NCI-H1092 (cell line): ENCODE data around the gene ZNF341.
"Not testable (repeated sequence)": the region's sequence is repeated elsewhere in the genome, so short reads cannot be mapped to it uniquely, and the experiment has no call there.

ENCODE experiments used
- DNase-seq: peaks from one replicate; lab custom pipeline; 2025; lab: John Stamatoyannopoulos, UW

Gene ZNF341

DNA sequence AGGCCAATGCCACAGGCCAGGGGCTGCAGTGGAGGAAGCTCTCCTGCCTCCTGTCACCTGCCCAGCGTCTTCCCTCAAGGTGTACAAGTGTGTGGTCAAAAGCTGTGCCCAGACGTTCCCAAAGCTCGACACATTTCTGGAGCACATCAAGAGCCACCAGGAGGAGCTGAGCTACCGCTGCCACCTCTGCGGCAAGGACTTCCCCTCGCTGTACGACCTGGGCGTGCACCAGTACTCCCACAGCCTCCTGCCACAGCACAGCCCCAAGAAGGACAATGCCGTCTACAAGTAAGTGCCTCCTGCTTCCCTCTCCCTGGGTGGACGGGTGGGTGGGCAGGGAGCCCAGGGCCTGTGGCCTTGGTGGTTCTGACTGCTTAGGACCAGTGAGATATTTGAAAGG lies 38.2 kb downstream of the ZNF341 start:
- no peak for DNase-seq

DNA sequence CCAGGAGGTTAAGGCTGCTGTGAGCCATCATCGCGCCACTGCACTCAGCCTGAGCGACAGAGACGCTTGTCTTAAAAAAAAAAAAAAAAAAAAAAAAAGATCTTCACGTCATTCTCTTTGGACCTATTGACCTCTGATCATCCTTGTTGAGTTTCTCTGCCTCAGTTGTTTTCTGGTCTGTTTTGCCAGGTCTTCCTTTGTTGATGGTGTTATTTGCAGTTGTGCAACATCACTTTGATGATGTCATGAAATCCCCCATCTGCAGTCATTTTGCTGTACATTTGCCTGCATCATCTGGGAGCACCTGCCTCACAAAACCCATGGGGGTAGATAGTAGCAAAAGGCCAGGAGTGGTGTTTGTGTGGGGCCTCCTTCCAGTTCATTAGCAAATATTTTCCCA lies 40.1 kb downstream of the ZNF341 start:
- DNase-seq: no peak

DNA sequence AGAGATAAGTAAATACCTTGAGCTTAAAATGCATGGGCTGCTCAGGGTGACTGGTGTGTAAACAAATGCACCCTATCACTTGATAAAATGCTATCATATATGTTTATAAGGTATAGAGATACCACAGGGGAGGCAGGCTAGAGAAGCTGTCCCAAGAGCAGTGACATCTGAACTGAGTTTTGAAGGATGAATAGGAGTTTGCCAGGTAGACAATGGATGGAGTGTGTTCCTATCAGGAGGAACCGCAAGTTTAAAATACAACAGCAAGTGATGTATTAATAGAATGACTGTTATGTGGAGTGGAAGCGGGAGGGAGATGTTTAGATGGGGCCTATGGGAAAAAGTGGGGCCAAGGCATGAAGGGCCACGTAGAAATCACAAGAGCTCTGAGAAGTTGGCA lies 40.6 kb downstream of the ZNF341 start:
- no peak for DNase-seq

DNA sequence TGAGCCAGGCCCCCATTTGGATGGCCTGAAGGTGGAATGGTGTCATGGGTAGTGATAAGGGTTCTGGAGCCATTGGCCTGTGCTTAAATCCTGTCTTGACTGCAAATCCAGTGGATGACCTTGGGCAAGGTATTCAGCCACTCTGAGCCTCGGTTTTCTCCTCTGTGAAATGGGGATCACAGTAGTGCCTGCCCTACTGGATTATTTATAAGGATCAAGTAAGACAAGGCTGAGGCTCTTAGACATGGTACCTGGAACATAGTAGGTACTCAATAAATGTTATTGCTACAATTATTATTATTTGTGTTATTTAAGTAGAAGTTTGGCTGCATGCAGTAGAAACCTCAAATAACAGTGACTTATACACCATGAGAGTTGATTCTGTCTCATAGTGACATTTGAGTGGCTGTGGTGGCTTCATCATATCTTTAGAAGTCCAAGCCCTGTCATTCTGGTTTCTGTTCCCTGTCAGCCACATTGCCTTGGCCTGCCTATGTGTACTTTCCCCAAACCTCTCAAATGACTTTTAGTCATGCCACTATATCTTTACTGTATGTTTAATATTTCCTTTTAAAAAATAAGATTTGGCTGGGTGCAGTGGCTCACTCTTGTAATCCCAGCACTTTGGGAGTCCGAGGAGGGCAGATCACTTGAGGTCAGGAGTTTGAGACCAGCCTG lies 41.8 kb downstream of the ZNF341 start:
- no peak for DNase-seq

DNA sequence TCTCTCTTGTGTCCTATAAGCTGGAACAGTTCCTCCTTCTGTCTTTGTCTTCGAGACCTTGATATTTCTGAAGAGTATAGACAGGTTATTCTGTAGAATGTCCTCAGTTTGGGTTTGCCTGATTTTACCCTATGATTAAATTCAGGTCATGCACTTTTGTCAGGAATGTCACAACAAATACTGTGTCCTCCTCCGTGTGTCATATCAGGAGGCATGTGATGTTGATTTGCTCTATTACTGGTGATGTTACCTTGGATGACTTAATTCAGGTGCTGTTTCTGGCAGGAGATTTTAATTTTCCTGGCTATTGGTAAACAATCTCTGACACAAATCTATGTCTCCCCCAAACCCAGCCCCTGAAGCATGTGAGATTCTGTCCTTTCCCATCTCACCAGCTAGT lies 46.0 kb downstream of the ZNF341 start:
- no peak for DNase-seq

DNA sequence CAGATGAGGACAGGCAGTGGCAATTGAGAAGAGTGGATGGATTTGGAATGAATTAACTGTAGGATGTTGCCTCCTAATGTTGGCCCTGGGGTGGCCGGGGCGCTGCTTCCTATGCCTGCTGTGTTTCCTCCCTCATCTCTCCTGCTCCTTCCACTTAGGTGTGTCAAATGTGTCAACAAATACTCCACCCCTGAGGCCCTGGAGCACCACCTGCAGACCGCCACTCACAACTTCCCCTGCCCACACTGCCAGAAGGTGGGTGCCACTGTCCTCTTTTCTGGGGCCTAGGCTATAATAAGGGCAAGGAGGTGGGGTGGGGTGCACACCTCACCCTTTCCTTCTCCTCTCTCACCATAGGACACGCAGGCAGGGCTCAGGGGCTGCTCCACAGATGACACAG lies 49.3 kb downstream of the ZNF341 start:
- no peak for DNase-seq

DNA sequence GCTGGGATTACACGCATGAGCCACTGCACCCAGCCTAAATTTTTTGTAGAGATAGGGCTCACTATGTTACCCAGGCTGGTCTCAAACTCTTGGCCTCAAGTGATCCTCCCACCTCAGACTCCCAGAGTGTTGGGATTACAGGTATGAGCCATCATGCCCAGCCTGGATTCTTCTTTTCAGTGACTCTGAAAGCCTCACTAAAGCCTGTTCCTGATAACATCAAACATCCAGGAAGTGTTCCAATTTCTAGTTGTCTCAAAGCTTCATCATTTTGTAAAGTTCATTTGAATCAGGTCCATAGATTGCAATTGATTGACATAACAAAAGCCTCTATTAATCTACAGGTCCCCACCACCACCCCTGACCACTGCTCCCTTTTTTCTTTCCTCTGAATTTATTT lies 50.1 kb downstream of the ZNF341 start:
- DNase-seq: no peak

DNA sequence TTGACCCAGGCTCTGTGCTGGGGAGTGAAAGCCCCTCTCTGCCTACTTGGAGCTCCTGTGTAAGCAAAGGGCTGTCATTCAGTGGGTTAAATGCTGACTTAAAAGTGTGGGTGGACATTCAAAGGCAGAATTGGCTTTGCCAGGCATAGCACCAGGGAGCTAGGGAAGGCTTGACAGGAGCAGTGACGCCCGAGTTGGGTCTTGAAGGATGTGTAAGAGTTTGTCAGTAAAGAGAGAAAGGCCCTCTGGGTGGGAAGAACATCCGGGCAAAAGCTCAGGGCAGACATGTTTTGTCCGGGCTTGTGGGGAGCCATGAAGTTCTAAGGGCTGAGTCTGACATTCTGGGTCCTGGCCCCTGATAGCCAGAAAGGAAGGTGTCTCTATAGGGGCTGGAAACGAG lies 51.5 kb downstream of the ZNF341 start:
- DNase-seq: no peak

DNA sequence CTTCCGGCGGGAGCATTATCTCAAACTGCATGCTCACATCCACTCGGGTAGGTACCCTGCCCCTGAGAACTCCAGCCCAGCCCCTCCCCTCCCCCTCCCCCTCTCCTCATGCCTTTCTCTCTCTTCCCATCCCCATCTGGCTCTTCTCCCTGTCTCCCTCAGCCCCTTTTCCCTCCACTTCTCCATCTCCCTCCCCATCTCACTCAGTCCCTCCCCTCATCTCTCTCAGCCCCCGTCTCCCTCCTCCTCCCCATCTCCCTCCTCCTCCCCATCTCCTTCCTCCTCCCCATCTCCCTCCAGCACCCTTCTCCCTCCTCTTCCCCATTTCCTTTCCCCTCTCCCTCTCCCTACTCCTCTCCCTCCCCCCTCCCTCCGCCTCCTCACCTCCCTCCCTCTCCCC lies 52.0 kb downstream of the ZNF341 start:
- DNase-seq: no peak

DNA sequence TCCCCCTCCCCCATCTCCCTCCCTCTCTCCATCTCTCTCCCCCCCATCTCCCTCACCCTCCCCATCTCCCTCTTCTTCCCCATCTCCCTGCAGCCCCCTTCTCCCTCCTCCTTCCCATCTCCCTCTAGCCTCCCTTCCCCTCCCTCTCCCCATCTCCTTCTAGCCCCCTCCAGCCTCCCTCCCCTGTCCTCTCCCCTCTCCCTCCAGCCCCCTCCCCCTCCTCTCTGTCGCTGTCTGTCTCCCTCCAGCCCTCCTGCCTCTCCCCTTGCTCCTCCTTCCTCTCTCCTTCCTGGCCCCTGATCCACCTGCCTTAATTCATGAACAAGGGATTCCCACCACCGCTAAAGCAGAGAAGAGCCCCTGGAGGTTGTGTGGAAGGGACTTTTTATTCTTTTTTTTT lies 52.4 kb downstream of the ZNF341 start:
- no peak for DNase-seq

DNA sequence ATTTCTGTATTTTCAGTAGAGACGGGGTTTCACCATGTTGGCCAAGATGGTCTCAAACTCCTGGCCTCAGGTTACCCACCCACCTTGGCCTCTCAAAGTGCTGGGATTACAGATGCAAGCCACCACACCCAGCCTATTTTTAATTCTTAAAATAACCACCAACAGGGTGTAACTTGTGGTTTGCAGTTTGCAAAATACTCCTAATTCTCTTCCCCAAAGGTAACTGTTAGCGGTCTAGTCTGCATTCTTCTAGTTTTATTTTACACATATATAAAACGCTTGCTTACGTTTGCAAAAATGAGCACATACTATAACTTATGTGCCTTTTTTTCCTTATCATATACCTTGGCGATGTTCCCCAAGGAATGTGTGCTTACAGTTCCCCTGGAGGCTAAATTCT lies 53.7 kb downstream of the ZNF341 start:
- DNase-seq: no peak

DNA sequence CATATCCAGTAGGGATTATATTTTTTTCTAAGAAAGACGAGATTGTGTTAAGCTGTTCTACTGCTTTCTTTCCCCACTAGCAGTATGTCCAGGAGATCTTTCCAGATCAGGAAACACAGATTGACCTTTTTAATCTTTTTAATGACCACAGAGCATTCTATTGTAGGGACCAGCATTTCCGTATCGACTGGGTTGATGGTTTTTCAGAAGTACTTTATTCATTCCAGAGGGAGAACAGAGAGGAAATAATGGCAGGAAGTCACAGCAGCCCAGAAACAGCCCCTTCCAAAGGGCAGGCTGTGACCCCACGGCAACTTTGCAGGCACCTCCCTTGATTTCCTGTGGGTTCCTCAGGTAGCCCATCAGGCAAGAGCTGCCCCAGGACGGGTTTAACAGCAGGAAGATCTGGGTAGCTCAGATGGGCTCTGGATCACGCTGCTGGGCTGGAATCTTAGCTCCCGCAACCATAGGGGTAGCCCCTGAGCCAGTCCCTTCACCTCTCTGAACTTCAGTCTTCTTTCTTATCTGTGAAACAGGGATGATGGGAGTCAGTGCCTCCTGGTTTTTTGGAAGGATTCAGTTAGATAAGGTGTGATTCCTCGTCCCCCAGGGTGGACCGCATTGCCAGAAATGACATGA lies 55.6 kb downstream of the ZNF341 start:
- DNase-seq: no peak

DNA sequence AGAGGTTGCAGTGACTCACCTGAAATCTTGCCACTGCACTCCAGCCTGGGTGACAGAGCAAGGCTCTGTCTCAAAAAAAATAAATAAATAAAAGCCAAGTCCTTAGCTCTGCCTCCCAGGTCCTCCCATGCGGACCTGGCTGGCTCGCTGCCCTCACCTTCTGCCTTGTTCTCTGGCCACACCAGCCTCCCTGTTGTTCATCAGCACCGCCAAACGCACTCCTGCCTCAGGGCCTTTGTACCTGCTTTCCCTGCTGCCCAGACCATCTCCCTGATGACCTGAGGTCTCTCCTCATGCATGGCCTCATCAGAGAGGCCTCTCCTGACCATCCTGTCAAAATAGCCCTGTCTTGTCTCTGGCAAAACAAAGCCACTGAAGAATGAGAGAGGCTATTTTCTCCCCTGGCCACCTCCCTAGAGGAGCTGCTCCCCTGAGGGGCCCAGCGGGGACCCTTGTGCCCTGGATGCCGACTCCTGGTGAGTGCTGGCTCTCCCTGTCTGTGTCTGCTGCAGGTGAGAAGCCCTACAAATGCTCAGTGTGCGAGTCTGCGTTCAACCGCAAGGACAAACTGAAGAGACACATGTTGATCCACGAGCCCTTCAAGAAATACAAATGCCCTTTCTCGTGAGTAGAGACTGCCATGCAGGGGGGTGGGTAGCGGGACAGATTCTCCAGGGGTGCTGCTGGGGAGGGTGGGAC lies 56.7 kb downstream of the ZNF341 start:
- DNase-seq: no peak

DNA sequence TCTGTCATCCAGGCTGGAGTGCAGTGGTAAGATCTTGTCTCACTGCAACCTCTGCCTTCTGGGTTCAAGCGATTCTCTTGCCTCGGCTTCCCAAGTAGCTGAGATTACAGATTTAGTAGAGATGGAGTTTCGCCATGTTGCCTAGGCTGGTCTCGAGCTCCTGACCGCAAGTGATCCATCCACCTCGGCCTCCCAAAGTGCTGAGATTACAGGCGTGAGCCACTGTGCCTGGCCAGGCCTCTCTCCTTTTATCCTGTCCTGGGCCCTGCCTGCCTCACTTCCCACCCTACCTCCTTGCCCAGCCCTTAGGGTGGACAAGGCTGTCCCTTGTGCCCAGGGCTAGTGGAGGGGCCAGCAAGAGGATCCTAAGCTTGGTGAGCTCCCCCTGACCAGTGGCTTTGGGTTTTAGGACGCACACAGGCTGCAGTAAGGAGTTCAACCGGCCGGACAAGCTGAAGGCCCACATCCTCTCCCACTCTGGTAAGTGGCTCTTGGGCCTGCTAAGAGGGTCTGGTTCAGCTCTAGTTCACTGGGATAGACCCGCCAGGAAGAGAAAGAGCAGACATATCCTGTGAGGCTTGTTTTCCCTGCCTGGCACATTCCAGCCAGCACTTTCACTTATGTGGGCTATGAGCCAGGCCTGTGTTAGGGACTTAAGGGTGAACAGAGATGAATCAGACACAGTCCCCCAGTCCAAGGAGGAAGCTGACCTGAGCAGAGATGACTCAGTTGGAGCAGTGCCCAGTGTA lies 57.5 kb downstream of the ZNF341 start:
- DNase-seq: no peak

DNA sequence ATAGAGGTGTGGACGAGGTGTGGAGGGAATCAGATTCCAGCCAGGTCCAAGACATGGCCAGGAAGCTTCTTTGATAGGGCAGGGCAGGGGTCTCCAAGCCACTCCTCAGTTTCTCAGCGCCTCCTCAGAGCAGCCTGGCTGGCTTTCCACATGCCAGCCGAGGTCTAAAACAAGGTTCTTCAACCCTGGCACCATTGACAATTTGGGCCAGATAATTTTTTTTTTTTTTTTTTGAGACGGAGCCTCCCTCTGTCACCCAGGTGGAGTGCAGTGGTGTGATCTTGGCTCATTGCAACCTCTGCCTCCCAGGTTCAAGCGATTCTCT lies 58.0 kb downstream of the ZNF341 start:
- no peak for DNase-seq

DNA sequence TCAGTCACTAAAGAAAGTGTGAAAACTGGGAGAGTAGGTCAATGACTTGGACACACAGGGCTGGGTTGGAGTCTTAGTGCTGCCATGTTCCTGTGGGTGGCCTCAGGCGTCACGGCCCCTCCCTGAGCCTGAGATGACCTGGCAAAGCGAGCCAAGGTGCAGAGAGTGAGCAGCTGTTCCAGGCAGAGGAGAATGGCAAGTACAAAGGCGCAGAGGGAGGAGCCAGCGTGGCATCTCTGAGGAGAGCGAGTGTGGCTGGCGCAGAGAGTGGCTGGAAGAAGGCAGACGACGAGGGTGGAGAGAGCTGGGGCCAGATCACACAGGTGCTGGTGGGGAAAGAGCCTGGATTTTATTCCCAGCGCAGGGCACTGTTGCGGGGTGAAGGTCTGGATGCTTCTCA lies 58.8 kb downstream of the ZNF341 start:
- DNase-seq: no peak

DNA sequence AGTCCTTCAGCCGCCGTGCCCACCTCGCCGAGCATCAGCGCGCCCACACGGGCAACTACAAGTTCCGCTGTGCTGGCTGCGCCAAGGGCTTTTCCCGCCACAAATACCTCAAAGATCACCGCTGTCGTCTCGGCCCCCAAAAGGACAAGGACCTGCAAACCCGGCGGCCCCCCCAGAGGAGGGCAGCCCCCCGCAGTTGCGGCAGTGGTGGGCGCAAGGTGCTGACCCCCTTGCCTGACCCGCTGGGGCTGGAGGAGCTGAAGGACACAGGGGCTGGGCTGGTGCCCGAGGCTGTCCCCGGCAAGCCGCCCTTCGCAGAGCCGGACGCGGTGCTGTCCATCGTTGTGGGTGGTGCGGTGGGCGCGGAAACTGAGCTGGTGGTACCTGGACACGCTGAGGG lies 59.2 kb downstream of the ZNF341 start:
- no peak for DNase-seq

DNA sequence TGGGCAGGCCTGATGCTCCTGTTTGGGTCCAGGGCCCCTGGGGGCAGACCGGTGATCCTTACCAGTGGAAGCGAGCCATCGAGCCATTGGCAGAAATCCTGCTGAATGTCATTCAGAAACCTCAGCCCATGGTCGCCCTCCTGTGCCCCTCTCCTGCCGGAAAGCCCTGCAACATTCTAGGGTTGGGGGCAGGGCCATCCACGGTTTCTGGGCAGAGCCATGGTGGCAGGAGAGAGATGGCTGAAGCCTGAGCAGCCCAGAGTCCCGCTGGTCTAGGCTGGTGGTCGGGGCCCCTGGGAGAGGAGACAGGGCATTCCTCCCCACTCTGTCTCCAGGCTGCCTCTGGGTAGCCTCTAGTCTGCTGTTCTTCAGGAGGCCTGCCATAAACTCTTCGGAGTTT lies 59.7 kb downstream of the ZNF341 start:
- DNase-seq: no peak

DNA sequence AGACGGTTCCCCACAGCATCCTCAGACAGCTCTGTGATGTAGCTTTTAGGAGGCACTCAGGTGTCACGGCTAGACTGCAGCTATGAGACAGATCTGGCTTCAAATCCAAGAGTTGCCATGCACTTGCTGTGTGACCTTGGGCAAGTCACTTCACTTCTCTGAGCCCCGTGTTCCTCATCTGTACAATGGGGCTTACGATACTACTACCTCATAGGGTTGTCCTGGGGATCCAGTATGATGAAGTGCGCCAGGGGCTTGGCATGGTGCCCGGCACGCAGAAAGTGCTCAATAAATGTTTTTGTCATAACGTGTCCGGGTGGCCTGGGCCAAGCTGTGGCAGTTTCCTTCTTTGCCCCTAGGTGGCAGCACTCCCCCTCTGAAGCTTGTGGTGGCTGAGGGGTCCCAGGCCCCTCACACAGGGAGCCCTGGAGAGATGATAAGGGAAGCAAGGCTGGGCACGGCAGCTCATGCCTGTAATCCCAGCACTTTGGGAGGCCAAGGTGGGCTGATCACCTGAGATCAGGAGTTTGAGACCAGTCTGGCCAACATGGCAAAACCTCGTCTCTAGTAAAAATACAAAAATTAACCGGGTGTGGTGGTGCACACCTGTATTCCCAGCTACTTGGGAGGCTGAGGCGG lies 60.3 kb downstream of the ZNF341 start:
- no peak for DNase-seq

DNA sequence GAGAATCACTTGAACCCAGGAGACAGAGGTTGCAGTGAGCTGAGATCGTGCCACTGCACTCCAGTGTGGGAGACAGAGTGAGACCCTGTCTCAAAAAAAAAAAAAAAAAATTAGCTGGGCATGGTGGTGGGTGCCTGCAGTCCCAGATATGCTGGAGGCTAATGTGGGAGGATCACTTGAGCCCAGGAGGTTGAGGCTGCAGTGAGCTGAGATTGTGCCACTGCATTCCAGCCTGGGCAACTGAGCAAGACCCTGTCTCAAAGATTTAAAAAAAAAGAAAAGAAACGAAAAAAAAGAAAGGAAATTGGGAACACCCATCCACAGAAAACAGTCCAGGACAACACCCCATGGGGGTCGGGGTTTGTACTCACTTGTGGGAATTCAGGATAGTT lies 60.8 kb downstream of the ZNF341 start:
- not testable (repeated sequence) for DNase-seq

DNA sequence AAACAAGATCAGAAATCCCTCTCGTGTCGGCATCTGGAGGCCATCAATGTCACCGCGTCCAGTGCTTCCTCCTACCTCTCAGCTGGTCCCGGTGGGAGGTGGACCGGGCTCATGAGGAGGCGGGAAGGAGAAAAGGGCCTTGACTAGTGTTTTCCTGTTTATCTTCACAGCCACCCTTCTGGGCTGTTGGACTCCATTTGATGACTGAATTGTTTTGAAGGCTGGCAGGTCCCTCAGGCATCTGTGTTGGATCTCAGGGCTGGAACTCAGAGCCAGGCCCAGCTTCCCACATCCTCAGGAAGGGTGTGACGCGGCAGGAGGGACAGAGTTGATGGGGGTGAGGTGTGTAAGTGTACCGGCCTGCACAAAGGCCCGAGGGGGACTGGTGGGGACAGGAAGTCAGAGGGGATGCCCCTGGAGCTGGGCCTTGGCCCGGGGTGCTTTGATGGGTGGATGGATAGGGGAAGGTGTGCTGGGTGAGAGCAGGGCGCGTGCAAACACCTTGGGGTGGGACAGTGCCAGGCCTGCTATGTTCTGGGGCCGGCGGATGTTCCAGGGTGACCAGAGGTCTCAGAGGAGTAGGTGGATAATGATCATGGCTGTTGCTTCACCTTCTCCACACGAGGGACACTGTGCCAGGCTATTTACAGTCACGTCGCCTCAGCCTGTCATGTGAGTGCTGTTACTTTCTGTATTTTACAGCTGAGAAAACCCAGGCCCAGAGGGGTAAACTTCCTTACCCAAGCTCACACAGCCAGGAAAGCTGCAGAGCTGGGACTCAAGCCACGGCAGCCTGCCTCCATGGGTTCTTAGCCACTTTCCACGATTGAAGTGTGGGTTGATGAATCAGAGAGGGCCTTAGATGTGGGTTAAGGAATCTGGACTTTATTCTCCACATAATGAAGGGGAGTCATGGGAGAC lies 61.5 kb downstream of the ZNF341 start:
- no peak for DNase-seq
